ENCODE measurements around the gene OBSL1. TPM values are rescaled to one million over a fixed set of nuclear protein-coding genes. Genes with fewer than 3 reads are reported as not detected.

OBSL1 gene
- 41.0 and 69.1 TPM in 2 replicates for total RNA-seq

GRCh38 chr2:219571311-219572236 lies at the start of gene OBSL1:
Gene OBSL1, minus strand, starts transcription at chr2:219571539. Its CDS starts 307 bp downstream, at chr2:219571232.

GRCh38 chr2:219597552-219598307 lies 26.4 kb upstream of the OBSL1 start, which contains the start of gene STK11IP:
Gene STK11IP, plus strand, starts transcription at chr2:219597857. Its CDS starts 263 bp downstream, at chr2:219598120.

GRCh38 chr2:219572237-219573001 lies 1.1 kb upstream of the OBSL1 start, which contains the start of gene INHA:
Gene INHA, plus strand, starts transcription at chr2:219572310. Its CDS starts 65 bp downstream, at chr2:219572375.

GRCh38 chr2:219543596-219544358 lies 27.6 kb downstream of the OBSL1 start, which contains the start of the genes CHPF and TMEM198:
Gene CHPF, minus strand, starts transcription at chr2:219543809. Its CDS starts 271 bp downstream, at chr2:219543538.
Gene TMEM198, plus strand, starts transcription at chr2:219544028. Its CDS starts 700 bp downstream, at chr2:219544728.

GRCh38 chr2:219514196-219514761 lies 57.1 kb downstream of the OBSL1 start, which contains the start of gene ASIC4:
Gene ASIC4, plus strand, starts transcription at chr2:219514482. Its CDS starts 243 bp downstream, at chr2:219514725.

Other genes with a start within 250 kb of the OBSL1 start
- not detected in 2 replicates for gene RESP18, start 238.8 kb downstream of the OBSL1 start, total RNA-seq
- gene DNPEP, start 183.6 kb downstream of the OBSL1 start, total RNA-seq, result 90.3 and 157 TPM in 2 replicates
- gene DES, start 153.2 kb downstream of the OBSL1 start, total RNA-seq, result 1.6 and 6.3 TPM in 2 replicates
- gene SPEG, start 136.7 kb downstream of the OBSL1 start, total RNA-seq, result 11.3 and 21.7 TPM in 2 replicates
- 56.4 and 62.4 TPM in 2 replicates for gene GMPPA, start 72.6 kb downstream of the OBSL1 start, total RNA-seq
- gene ASIC4, start 57.1 kb downstream of the OBSL1 start, total RNA-seq, result 0.15 and 0.50 TPM in 2 replicates
- gene CHPF, start 27.7 kb downstream of the OBSL1 start, total RNA-seq, result 94.8 and 168 TPM in 2 replicates
- gene TMEM198, start 27.5 kb downstream of the OBSL1 start, total RNA-seq, result 0.73 and 2.3 TPM in 2 replicates
- 0.29 and 0.33 TPM in 2 replicates for gene INHA, start 771 bp upstream of the OBSL1 start, total RNA-seq
- gene STK11IP, start 26.3 kb upstream of the OBSL1 start, total RNA-seq, result 17.2 and 22.8 TPM in 2 replicates
- 1.2 and 4.1 TPM in 2 replicates for gene SLC4A3, start 56.1 kb upstream of the OBSL1 start, total RNA-seq